ENCODE measurements around the gene MCTP1.

DNA sequence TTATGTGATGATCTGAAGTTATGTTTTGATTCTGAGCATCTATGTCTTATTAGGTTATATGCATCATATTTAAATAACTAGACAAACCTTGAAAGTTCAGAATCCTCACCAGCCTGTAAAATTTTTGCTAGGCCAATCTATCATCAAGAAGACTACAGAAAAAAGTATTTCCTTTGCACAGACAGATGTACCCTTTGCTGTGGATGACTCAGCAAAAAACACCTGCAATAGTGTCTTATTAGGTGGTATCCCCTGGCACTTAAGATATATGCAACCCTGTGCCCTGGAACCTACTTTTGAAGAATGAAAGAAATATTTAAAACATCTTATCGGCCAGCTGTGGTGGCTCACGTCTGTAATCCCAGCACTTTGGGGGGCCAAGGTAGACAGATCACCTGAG, 535.9 kb downstream of the MCTP1 start:
- TF ChIP-seq TAF1 (IDR thresholded peaks at IDR 0.05; ENCODE audit: low read depth, low read length) (no peak), CBX8 (IDR thresholded peaks at IDR 0.05; ENCODE audit: borderline replicate concordance, low read depth, low read length) (no peak), GABPA (IDR thresholded peaks at IDR 0.05; ENCODE audit: borderline replicate concordance, insufficient read depth, low read length) (no peak)
- TF ChIP-seq, protein P1, sequence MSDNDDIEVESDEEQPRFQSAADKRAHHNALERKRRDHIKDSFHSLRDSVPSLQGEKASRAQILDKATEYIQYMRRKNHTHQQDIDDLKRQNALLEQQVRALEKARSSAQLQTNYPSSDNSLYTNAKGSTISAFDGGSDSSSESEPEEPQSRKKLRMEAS (IDR thresholded peaks at IDR 0.05): no peak

Measured in H1 (cell line).